ENCODE measurements around the gene CCDC78.
"Not testable (repeated sequence)": the region's sequence is repeated elsewhere in the genome, so short reads cannot be mapped to it uniquely, and the experiment has no call there.

Gene CCDC78

GRCh38 chr16:760545-761343, 34.5 kb upstream of the CCDC78 start, which contains the start of gene MSLN:
Gene MSLN, plus strand, starts transcription at chr16:760734. Its CDS starts 1,947 bp downstream, at chr16:762681.
- no peak for DNase-seq

GRCh38 chr16:760065-760464, 33.8 kb upstream of the CCDC78 start:
- DNase-seq, result no peak

GRCh38 chr16:759110-759910, 33.1 kb upstream of the CCDC78 start:
- no peak for DNase-seq

- DNase-seq, result no peak
Measured at GRCh38 chr16:756428-756827, 30.2 kb upstream of the CCDC78 start.

- no peak for DNase-seq
Measured at GRCh38 chr16:754656-755055, 28.4 kb upstream of the CCDC78 start.

- not testable (repeated sequence) for DNase-seq
Measured at GRCh38 chr16:754121-754607, 27.9 kb upstream of the CCDC78 start.

GRCh38 chr16:752007-752312, 25.7 kb upstream of the CCDC78 start:
- no peak for DNase-seq

- no peak for DNase-seq
Measured at GRCh38 chr16:751152-752006, 25.1 kb upstream of the CCDC78 start.

GRCh38 chr16:750485-750884, 24.2 kb upstream of the CCDC78 start:
- no peak for DNase-seq

- no peak for DNase-seq
Measured at GRCh38 chr16:749010-749409, 22.8 kb upstream of the CCDC78 start.

GRCh38 chr16:747978-748746, 21.9 kb upstream of the CCDC78 start:
- DNase-seq, result no peak

- DNase-seq, result no peak
Measured at GRCh38 chr16:746637-747036, 20.4 kb upstream of the CCDC78 start.

- DNase-seq, result no peak
Measured at GRCh38 chr16:745739-746138, 19.5 kb upstream of the CCDC78 start.

GRCh38 chr16:743794-744500, 17.7 kb upstream of the CCDC78 start:
- DNase-seq, result no peak

- DNase-seq, result not testable (repeated sequence)
Measured at GRCh38 chr16:742894-743293, 16.7 kb upstream of the CCDC78 start.

- DNase-seq, result no peak
Measured at GRCh38 chr16:741986-742629, 15.9 kb upstream of the CCDC78 start.

GRCh38 chr16:740764-741505, 14.7 kb upstream of the CCDC78 start, which contains the start of gene CIAO3:
Gene CIAO3, minus strand, starts transcription at chr16:740997. Its CDS starts 12 bp downstream, at chr16:740985.
- peak; percentile 24 for DNase-seq

GRCh38 chr16:740459-740763, 14.2 kb upstream of the CCDC78 start:
- DNase-seq, result no peak

GRCh38 chr16:739560-740458, 13.6 kb upstream of the CCDC78 start:
- no peak for DNase-seq
